HepG2 (cell line): ENCODE results near the gene GPER1. TPM values are rescaled to one million over a fixed set of nuclear protein-coding genes. Genes with fewer than 3 reads are reported as not detected.
A peak's percentile ranks its signal among the peaks of the same experiment; 100 is the strongest.

ENCODE experiments used
- CCDC6 ChIP-seq: sonication (generic); formaldehyde crosslinking; IDR thresholded peaks from 2 replicates; pipeline ENCODE4 v1.8.1; 2022; ENCODE audit warnings: mild to moderate bottlenecking, missing genetic modification reagents, moderate library complexity
- HOXA7 ChIP-seq: sonication (generic); formaldehyde crosslinking; IDR thresholded peaks from 2 replicates; pipeline ENCODE4 v1.8.1; 2022; ENCODE audit warnings: mild to moderate bottlenecking, missing genetic modification reagents, moderate library complexity
- KDM1A ChIP-seq: IDR thresholded peaks from 2 replicates; pipeline ENCODE4 v1.6.1; 2016; ENCODE audit warnings: missing compliant biosample characterization
- MLLT10 ChIP-seq: sonication (generic); formaldehyde crosslinking; IDR thresholded peaks from 2 replicates; pipeline ENCODE4 v1.4.0; 2020; ENCODE audit warnings: missing genetic modification reagents
- MTA3 ChIP-seq: sonication (generic); formaldehyde crosslinking; IDR thresholded peaks from 2 replicates; pipeline ENCODE4 v1.4.0; 2020; ENCODE audit warnings: missing genetic modification reagents
- MXD4 ChIP-seq: IDR thresholded peaks from 2 replicates; pipeline ENCODE4 v1.6.1; 2016; ENCODE audit warnings: mild to moderate bottlenecking, missing biosample characterization, missing genetic modification reagents
- NFATC3 ChIP-seq: sonication (generic); formaldehyde crosslinking; IDR thresholded peaks from 2 replicates; pipeline ENCODE4 v1.5.1; 2020; ENCODE audit warnings: mild to moderate bottlenecking, missing genetic modification reagents
- NPAS2 ChIP-seq: sonication (generic); formaldehyde crosslinking; IDR thresholded peaks from 2 replicates; pipeline ENCODE4 v1.8.0; 2022; ENCODE audit warnings: mild to moderate bottlenecking, missing genetic modification reagents, borderline replicate concordance
- PTBP1 ChIP-seq: fragments of 200-400 bp; formaldehyde crosslinking; IDR thresholded peaks from 2 replicates; pipeline ENCODE4 v1.6.1; 2018; ENCODE audit warnings: low read length, low read depth; ENCODE audit not compliant: poor library complexity, severe bottlenecking
- ZFX ChIP-seq: sonication (generic); formaldehyde crosslinking; IDR thresholded peaks from 2 replicates; pipeline ENCODE4 v1.4.0; 2020; ENCODE audit warnings: mild to moderate bottlenecking, low read depth, missing genetic modification reagents, moderate library complexity
- ZMYM4 ChIP-seq: sonication (generic); formaldehyde crosslinking; IDR thresholded peaks from 2 replicates; pipeline ENCODE4 v1.8.1; 2023; ENCODE audit warnings: mild to moderate bottlenecking, missing genetic modification reagents
- ZNF572 ChIP-seq: sonication (generic); formaldehyde crosslinking; IDR thresholded peaks from 2 replicates; pipeline ENCODE4 v1.5.1; 2020; ENCODE audit warnings: mild to moderate bottlenecking, missing genetic modification reagents
- ZNF749 ChIP-seq: sonication (generic); formaldehyde crosslinking; IDR thresholded peaks from 2 replicates; pipeline ENCODE4 v1.8.0; 2022; ENCODE audit warnings: mild to moderate bottlenecking, missing genetic modification reagents, moderate library complexity, borderline replicate concordance
- ZSCAN20 ChIP-seq: sonication (generic); formaldehyde crosslinking; IDR thresholded peaks from 2 replicates; pipeline ENCODE4 v1.4.0; 2020; ENCODE audit warnings: missing genetic modification reagents, mild to moderate bottlenecking, borderline replicate concordance
- ZSCAN30 ChIP-seq: sonication (generic); formaldehyde crosslinking; IDR thresholded peaks from 2 replicates; pipeline ENCODE4 v1.5.0; 2020; ENCODE audit warnings: mild to moderate bottlenecking, missing genetic modification reagents
- polyA plus RNA-seq, 8 experiments: library from polyadenylated mRNA; depleted of rRNA in 3 of 8; stranded (reverse) in 7 of 8; unstranded in 1 of 8; fragments of >200 nt; fragmentation: Illumina TruSeq in 4 of 8; extraction: Trizol in 4 of 8; gene quantifications; 2 replicates each; pipeline versions ENCODE4 v1.2.1 to v1.2.3, GENCODE V29; 2011 to 2016; ENCODE audit warnings: low read depth in 4 of 8, missing spikeins in 1 of 8, mixed read lengths in 1 of 8; ENCODE audit not compliant: insufficient read depth in 1 of 8
- total RNA-seq, 5 experiments: library from RNA; depleted of rRNA; stranded (reverse); fragments of >200 nt; fragmentation: Illumina TruSeq; extraction: Trizol; gene quantifications; 2 replicates each; pipeline ENCODE4 v1.2.3, GENCODE V29; 2016; ENCODE audit warnings: low read depth in 1 of 5
- TF ChIP-seq, protein P1 (sequence below): sonication (generic); formaldehyde crosslinking; IDR thresholded peaks from 2 replicates; pipeline ENCODE4 v1.4.0; 2020; ENCODE audit warnings: low read depth, missing genetic modification reagents
- TF ChIP-seq, protein P2 (sequence below): sonication (generic); formaldehyde crosslinking; IDR thresholded peaks from 2 replicates; pipeline ENCODE4 v1.4.0; 2020; ENCODE audit warnings: missing genetic modification reagents
- TF ChIP-seq, protein P3 (sequence below): sonication (generic); formaldehyde crosslinking; IDR thresholded peaks from 2 replicates; pipeline ENCODE4 v1.4.0; 2020; ENCODE audit warnings: low read depth, mild to moderate bottlenecking, missing genetic modification reagents
- TF ChIP-seq, protein P4 (sequence below): sonication (generic); formaldehyde crosslinking; IDR thresholded peaks from 2 replicates; pipeline ENCODE4 v1.5.1; 2020; ENCODE audit warnings: missing genetic modification reagents, mild to moderate bottlenecking, borderline replicate concordance
- TF ChIP-seq, protein P5 (sequence below): sonication (generic); formaldehyde crosslinking; IDR thresholded peaks from 2 replicates; pipeline ENCODE4 v1.9.0; 2021; ENCODE audit warnings: missing genetic modification reagents, mild to moderate bottlenecking, borderline replicate concordance
- TF ChIP-seq, protein P6 (sequence below): sonication (generic); formaldehyde crosslinking; IDR thresholded peaks from 2 replicates; pipeline ENCODE4 v1.5.0; 2020; ENCODE audit warnings: missing genetic modification reagents, mild to moderate bottlenecking, borderline replicate concordance

GPER1 gene
- total and polyA plus RNA-seq, 2 of the 13 experiments (the other 11 are each of a cell fraction or from before 2014, with no cell fraction given): 12.7 to 19.7 TPM

DNA sequence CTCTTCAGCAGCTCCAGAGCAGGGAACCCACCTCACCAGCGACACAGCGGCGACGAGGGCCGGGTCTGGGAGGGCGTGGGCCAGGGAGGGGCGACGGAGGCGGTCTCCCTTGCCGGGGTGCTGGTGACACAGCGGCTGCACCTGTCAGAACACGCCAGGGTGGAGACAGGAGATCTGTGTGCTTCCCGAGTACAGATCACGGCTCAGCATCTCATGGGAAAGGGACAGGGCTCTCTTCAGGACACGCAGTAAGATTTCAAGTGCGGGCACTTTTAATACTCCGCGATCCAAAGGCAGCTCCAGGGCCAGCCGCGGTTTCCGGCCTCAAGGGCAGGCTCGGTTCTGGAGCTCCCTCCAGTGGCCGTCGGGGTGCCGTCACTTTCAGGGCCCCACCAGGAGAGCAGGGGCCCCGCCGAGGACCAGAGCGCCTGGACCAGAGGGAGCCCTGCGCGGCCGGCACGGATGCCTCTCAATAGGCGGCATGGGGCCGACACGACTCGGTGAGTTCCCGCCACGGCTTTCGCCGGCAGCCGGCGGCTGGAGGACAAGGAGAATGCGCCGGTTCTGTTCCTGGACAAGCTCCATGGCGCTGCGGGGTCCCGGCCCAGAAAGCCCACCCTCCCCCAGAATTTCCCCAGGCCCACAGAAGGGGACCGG is 22.2 kb upstream of the GPER1 start (continued):
- TF ChIP-seq, protein P1, sequence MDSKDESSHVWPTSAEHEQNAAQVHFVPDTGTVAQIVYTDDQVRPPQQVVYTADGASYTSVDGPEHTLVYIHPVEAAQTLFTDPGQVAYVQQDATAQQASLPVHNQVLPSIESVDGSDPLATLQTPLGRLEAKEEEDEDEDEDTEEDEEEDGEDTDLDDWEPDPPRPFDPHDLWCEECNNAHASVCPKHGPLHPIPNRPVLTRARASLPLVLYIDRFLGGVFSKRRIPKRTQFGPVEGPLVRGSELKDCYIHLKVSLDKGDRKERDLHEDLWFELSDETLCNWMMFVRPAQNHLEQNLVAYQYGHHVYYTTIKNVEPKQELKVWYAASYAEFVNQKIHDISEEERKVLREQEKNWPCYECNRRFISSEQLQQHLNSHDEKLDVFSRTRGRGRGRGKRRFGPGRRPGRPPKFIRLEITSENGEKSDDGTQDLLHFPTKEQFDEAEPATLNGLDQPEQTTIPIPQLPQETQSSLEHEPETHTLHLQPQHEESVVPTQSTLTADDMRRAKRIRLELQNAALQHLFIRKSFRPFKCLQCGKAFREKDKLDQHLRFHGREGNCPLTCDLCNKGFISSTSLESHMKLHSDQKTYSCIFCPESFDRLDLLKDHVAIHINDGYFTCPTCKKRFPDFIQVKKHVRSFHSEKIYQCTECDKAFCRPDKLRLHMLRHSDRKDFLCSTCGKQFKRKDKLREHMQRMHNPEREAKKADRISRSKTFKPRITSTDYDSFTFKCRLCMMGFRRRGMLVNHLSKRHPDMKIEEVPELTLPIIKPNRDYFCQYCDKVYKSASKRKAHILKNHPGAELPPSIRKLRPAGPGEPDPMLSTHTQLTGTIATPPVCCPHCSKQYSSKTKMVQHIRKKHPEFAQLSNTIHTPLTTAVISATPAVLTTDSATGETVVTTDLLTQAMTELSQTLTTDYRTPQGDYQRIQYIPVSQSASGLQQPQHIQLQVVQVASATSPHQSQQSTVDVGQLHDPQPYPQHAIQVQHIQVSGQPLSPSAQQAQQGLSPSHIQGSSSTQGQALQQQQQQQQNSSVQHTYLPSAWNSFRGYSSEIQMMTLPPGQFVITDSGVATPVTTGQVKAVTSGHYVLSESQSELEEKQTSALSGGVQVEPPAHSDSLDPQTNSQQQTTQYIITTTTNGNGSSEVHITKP (CRISPR knock-in tag): no peak
- no peak for TF ChIP-seq ZSCAN30 (CRISPR knock-in tag)
- TF ChIP-seq ZSCAN20: no peak; the same call in 1 of the 2 replicates
- TF ChIP-seq, protein P2, sequence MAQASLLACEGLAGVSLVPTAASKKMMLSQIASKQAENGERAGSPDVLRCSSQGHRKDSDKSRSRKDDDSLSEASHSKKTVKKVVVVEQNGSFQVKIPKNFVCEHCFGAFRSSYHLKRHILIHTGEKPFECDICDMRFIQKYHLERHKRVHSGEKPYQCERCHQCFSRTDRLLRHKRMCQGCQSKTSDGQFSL (CRISPR knock-in tag): no peak
- no peak for TF ChIP-seq NFATC3 (CRISPR knock-in tag)
- TF ChIP-seq NPAS2 (CRISPR knock-in tag): no peak
- no peak for TF ChIP-seq CCDC6 (CRISPR knock-in tag)
- no peak for TF ChIP-seq KDM1A (CRISPR knock-in tag)
- TF ChIP-seq, protein P3, sequence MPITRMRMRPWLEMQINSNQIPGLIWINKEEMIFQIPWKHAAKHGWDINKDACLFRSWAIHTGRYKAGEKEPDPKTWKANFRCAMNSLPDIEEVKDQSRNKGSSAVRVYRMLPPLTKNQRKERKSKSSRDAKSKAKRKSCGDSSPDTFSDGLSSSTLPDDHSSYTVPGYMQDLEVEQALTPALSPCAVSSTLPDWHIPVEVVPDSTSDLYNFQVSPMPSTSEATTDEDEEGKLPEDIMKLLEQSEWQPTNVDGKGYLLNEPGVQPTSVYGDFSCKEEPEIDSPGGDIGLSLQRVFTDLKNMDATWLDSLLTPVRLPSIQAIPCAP (CRISPR knock-in tag): no peak
- TF ChIP-seq ZFX (CRISPR knock-in tag): peak; percentile 44; the same call in 1 of the 2 replicates
- TF ChIP-seq, protein P4, sequence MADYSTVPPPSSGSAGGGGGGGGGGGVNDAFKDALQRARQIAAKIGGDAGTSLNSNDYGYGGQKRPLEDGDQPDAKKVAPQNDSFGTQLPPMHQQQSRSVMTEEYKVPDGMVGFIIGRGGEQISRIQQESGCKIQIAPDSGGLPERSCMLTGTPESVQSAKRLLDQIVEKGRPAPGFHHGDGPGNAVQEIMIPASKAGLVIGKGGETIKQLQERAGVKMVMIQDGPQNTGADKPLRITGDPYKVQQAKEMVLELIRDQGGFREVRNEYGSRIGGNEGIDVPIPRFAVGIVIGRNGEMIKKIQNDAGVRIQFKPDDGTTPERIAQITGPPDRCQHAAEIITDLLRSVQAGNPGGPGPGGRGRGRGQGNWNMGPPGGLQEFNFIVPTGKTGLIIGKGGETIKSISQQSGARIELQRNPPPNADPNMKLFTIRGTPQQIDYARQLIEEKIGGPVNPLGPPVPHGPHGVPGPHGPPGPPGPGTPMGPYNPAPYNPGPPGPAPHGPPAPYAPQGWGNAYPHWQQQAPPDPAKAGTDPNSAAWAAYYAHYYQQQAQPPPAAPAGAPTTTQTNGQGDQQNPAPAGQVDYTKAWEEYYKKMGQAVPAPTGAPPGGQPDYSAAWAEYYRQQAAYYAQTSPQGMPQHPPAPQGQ (CRISPR knock-in tag): no peak
- TF ChIP-seq PTBP1: no peak
- TF ChIP-seq, protein P5, sequence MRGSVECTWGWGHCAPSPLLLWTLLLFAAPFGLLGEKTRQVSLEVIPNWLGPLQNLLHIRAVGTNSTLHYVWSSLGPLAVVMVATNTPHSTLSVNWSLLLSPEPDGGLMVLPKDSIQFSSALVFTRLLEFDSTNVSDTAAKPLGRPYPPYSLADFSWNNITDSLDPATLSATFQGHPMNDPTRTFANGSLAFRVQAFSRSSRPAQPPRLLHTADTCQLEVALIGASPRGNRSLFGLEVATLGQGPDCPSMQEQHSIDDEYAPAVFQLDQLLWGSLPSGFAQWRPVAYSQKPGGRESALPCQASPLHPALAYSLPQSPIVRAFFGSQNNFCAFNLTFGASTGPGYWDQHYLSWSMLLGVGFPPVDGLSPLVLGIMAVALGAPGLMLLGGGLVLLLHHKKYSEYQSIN (CRISPR knock-in tag): no peak
- TF ChIP-seq ZNF749 (CRISPR knock-in tag): no peak
- TF ChIP-seq MXD4: no peak
- TF ChIP-seq, protein P6, sequence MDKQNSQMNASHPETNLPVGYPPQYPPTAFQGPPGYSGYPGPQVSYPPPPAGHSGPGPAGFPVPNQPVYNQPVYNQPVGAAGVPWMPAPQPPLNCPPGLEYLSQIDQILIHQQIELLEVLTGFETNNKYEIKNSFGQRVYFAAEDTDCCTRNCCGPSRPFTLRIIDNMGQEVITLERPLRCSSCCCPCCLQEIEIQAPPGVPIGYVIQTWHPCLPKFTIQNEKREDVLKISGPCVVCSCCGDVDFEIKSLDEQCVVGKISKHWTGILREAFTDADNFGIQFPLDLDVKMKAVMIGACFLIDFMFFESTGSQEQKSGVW (CRISPR knock-in tag): no peak
- TF ChIP-seq ZMYM4 (CRISPR knock-in tag): no peak; the same call in 1 of the 2 replicates
- peak; percentile 67; the same call in 1 of the 2 replicates for TF ChIP-seq ZNF572 (CRISPR knock-in tag)
- TF ChIP-seq MLLT10 (CRISPR knock-in tag): no peak
- no peak for TF ChIP-seq MTA3 (CRISPR knock-in tag)
- TF ChIP-seq HOXA7 (CRISPR knock-in tag): no peak
